GM19238 (cell line): ENCODE results near the gene BBX.

ENCODE experiments used
- DNase-seq: peaks from one replicate; pipeline ENCODE4 v3.0.0; 2011; ENCODE audit warnings: low spot score; ENCODE audit not compliant: insufficient read length

Gene BBX

GRCh38 chr3:107522510-107523288, at the start of gene BBX:
TSS of gene BBX (plus strand) at chr3:107522962. CDS start at chr3:107710461, 187,499 bp downstream.
- peak; percentile 35 for DNase-seq

GRCh38 chr3:107476462-107476861, 46.3 kb upstream of the BBX start:
- no peak for DNase-seq

- DNase-seq: no peak
Measured at GRCh38 chr3:107487490-107487889, 35.3 kb upstream of the BBX start.

GRCh38 chr3:107488942-107489341, 33.8 kb upstream of the BBX start:
- DNase-seq: no peak

GRCh38 chr3:107493134-107493533, 29.6 kb upstream of the BBX start:
- no peak for DNase-seq

GRCh38 chr3:107496855-107497254, 25.9 kb upstream of the BBX start:
- DNase-seq: no peak

GRCh38 chr3:107498646-107499045, 24.1 kb upstream of the BBX start:
- DNase-seq: no peak

- DNase-seq: no peak
Measured at GRCh38 chr3:107506458-107506857, 16.3 kb upstream of the BBX start.

GRCh38 chr3:107508331-107508730, 14.4 kb upstream of the BBX start:
- DNase-seq: no peak

- DNase-seq: no peak
Measured at GRCh38 chr3:107512108-107512507, 10.7 kb upstream of the BBX start.

GRCh38 chr3:107514453-107514852, 8.3 kb upstream of the BBX start:
- no peak for DNase-seq

- no peak for DNase-seq
Measured at GRCh38 chr3:107516475-107516874, 6.3 kb upstream of the BBX start.

GRCh38 chr3:107520535-107520934, 2.2 kb upstream of the BBX start:
- no peak for DNase-seq

GRCh38 chr3:107521469-107522059, 1.2 kb upstream of the BBX start:
- no peak for DNase-seq

- DNase-seq: no peak
Measured at GRCh38 chr3:107523289-107523538, 452 bp downstream of the BBX start.

- DNase-seq: peak; percentile 35
Measured at GRCh38 chr3:107523539-107524325, 970 bp downstream of the BBX start.

- DNase-seq: peak; percentile 6
Measured at GRCh38 chr3:107524326-107524840, 1.6 kb downstream of the BBX start.

GRCh38 chr3:107524841-107525643, 2.3 kb downstream of the BBX start:
- DNase-seq: peak; percentile 2

- peak; percentile 1 for DNase-seq
Measured at GRCh38 chr3:107525644-107526305, 3.0 kb downstream of the BBX start.

- no peak for DNase-seq
Measured at GRCh38 chr3:107531917-107532469, 9.2 kb downstream of the BBX start.

GRCh38 chr3:107540857-107541256, 18.1 kb downstream of the BBX start:
- no peak for DNase-seq
